Peyer's patch (tissue), 4 donors: ENCODE data around the gene F9.

Source experiments
- CTCF ChIP-seq, 6 experiments: fragments of 450-650 bp in 4 of 6; fragments of 200-600 bp in 2 of 6; sonication (generic) in 1 of 6; IDR thresholded peaks; one replicate each; pipeline ENCODE4 v1.5.1; 2017 to 2019; ENCODE audit warnings: antibody characterized with exemption in 6 of 6, mild to moderate bottlenecking in 3 of 6, moderate library complexity in 1 of 6
- POLR2A ChIP-seq, 2 donors: fragments of 450-650 bp; IDR thresholded peaks; one replicate each; pipeline ENCODE4 v1.5.1; 2017; ENCODE audit warnings: antibody characterized with exemption in 2 of 2, mild to moderate bottlenecking in 2 of 2, moderate library complexity in 2 of 2

- no peak for TF ChIP-seq CTCF (IDR thresholded peaks at IDR 0.05)
- TF ChIP-seq POLR2A (IDR thresholded peaks at IDR 0.05), result no peak
These were observed at the start of gene F9 for GRCh38 chrX:139530550-139530949.
